A673 (cell line): ENCODE data around the gene NAA30.

ENCODE experiments used
- EZH2 ChIP-seq: fragments of 200-600 bp; sonication (generic); IDR thresholded peaks from 2 replicates; pipeline ENCODE4 v1.6.1; 2017; ENCODE audit warnings: borderline replicate concordance, low read depth, mild to moderate bottlenecking, mixed read lengths, antibody characterized with exemption, low read length; ENCODE audit not compliant: poor library complexity, severe bottlenecking
- TF ChIP-seq, protein P1 (sequence below): fragments of 300-800, 200-600 bp; sonication (generic); conservative IDR thresholded peaks from 2 replicates; pipeline ENCODE4 v1.5.1; 2017; ENCODE audit warnings: low read depth, mild to moderate bottlenecking, antibody characterized with exemption, low read length, moderate library complexity, mixed read lengths

DNA sequence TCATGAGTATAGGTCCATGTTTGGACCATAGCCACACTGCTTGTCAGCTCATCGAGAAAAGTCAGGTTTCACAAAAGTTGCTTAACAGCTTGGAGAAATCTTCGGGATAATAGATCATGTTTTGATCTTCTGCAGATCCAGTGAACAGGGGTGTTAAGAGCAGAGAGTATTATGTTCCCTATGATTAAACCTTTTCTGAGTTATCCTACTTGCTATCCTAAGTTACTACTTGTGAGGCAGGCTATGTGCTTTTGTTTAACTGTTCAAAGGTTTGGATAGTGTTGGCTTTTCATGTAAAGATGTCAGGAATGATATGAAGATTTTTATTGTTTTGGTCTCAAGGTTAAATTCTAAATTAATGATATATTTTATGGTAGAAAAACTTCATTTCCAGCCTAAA lies 11.1 kb downstream of the NAA30 start:
- TF ChIP-seq, protein P1, sequence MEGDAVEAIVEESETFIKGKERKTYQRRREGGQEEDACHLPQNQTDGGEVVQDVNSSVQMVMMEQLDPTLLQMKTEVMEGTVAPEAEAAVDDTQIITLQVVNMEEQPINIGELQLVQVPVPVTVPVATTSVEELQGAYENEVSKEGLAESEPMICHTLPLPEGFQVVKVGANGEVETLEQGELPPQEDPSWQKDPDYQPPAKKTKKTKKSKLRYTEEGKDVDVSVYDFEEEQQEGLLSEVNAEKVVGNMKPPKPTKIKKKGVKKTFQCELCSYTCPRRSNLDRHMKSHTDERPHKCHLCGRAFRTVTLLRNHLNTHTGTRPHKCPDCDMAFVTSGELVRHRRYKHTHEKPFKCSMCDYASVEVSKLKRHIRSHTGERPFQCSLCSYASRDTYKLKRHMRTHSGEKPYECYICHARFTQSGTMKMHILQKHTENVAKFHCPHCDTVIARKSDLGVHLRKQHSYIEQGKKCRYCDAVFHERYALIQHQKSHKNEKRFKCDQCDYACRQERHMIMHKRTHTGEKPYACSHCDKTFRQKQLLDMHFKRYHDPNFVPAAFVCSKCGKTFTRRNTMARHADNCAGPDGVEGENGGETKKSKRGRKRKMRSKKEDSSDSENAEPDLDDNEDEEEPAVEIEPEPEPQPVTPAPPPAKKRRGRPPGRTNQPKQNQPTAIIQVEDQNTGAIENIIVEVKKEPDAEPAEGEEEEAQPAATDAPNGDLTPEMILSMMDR: no peak
- no peak for TF ChIP-seq EZH2
